RWPE1 (cell line): ENCODE measurements around the gene RBBP8NL.

Experiments used
- CTCF ChIA-PET: fragments of 350-600 bp; sonication (Branson Sonifier 250); formaldehyde crosslinking; extraction: SDS; loops from one replicate; lab custom pipeline; 2021; lab: Yijun Ruan, JAX
- POLR2A ChIA-PET: fragments of 400-600 bp; formaldehyde crosslinking; extraction: SDS; loops from one replicate; lab custom pipeline; 2020; ENCODE audit warnings: antibody characterized with exemption; ENCODE audit not compliant: low non-redundant PET; lab: Yijun Ruan, JAX
- DNase-seq: peaks from one replicate; pipeline ENCODE4 v3.0.0; 2012; ENCODE audit warnings: low spot score
- H3K27ac ChIP-seq: fragments of 450-650 bp; 2 replicates; pipeline ENCODE4 v1.5.1; 2017
- TF ChIP-seq, protein P1 (sequence below): fragments of 450-650 bp; conservative IDR thresholded peaks from 2 replicates; pipeline ENCODE4 v1.5.1; 2017; ENCODE audit warnings: low read depth, mild to moderate bottlenecking

RBBP8NL gene

DNA sequence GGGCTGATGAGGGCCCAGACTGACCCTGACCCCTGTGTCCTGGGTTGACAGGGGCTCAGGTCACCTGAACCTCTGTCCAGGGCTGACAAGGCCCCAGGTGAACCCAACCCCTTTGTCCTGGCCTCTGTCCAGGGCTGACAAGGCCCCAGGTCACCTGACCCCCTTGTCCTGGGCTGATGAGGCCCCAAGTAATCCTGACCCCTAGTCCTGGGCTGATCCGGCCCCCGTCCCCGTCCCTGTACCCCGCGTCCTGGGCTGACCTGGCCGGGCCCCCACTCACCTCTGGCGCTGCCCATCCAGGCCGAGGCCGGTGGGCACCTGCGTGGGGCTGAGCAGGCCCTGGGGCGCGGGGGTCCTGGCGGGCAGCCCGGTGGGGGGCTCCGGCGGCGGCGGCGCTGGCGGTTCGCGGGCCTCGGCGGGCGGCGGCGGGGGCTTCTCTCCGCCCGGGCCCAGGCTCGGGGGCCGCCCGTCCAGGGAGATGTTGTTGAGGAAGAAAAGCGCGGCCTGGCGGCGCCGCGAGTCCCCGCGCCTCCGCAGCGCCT is 20.6 kb downstream of the RBBP8NL start:
- peak overlapping the region; percentile 80 for H3K27ac ChIP-seq
- TF ChIP-seq, protein P1, sequence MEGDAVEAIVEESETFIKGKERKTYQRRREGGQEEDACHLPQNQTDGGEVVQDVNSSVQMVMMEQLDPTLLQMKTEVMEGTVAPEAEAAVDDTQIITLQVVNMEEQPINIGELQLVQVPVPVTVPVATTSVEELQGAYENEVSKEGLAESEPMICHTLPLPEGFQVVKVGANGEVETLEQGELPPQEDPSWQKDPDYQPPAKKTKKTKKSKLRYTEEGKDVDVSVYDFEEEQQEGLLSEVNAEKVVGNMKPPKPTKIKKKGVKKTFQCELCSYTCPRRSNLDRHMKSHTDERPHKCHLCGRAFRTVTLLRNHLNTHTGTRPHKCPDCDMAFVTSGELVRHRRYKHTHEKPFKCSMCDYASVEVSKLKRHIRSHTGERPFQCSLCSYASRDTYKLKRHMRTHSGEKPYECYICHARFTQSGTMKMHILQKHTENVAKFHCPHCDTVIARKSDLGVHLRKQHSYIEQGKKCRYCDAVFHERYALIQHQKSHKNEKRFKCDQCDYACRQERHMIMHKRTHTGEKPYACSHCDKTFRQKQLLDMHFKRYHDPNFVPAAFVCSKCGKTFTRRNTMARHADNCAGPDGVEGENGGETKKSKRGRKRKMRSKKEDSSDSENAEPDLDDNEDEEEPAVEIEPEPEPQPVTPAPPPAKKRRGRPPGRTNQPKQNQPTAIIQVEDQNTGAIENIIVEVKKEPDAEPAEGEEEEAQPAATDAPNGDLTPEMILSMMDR: no peak
- ChIA-PET CTCF (no interaction called here), POLR2A (no interaction called here)
- no peak for DNase-seq

DNA sequence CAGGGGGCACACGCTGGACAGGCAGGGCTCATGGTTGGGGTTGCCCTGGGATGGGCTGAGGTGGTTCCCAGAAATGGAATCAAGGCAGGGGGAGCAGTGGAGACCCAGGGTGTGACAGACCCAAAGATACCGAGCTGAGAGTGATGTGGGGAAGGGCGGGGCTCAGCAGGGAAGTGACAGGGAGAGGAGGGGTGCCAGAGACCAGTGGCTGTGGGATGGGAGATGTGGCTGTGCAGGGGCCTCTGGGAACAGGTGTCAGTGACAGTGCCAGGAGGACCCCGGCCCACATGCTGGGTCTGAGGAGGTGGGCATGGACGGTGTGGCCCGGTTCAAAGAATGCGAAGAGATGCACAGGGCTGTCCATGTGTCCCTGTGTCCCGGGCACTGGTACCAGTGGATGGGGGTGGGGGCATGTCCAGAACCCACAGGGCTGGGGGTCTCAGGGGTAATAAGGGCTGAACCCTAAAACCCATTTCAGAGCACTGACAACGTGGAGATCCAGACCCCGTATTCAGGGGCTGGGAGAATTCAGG is 21.3 kb downstream of the RBBP8NL start:
- peak overlapping the region; percentile 80 for H3K27ac ChIP-seq
- CTCF ChIA-PET: interaction anchor here (0.6 kb wide), 1 partner anchor 211 kb away, joined by 3 read pairs; no protein-coding TSS in a partner anchor
- no peak for DNase-seq
- POLR2A ChIA-PET: no interaction called here
- TF ChIP-seq, protein P1: no peak

DNA sequence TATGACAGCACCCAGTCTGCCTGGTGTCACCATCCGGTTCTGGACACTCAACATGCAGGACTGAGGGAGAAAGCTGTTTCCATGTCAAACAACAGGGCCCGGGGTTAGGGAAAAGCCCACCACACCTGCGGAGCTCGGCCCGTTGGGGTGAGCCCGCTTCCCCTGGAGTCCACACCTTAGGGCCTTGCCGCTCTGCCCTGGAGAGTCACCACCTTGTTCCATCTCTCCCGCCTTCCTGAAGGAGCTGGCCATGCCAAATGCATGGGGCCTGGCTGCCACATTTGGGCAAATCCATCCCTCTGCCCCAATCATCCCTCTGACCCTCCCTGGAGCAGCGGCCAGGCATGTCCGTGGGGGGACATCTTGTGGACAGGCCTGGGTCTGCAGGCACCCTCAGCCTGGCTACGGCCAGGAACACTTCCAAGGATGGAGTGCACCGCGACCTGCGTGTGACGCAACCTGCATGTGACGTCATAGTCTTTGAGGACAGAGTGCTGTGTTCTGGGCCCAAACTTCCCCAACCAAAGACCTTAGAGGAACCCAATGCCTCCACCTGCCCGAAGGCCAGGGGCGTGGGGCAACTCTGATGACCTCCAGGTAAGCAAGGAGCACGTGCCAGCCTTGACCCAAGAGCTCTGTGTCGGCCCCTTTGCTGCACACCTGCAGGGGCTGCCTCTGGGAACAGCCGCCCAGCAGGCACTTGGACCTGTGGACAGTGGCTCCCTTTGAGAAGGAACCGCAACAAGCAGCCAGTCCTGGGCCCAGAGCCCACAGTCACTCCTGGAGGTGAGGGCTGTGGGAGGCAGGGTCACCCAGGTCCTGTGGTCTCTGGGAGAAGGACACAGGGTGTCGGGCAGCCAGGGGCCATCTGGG is 22.0 kb downstream of the RBBP8NL start:
- POLR2A ChIA-PET: no interaction called here
- CTCF ChIA-PET: interaction anchor here (0.6 kb wide), 1 partner anchor 49 kb away, joined by 3 read pairs; no protein-coding TSS in a partner anchor
- DNase-seq: peak; percentile 73
- TF ChIP-seq, protein P1: peak; percentile 93
- peak overlapping the region; percentile 80 for H3K27ac ChIP-seq

DNA sequence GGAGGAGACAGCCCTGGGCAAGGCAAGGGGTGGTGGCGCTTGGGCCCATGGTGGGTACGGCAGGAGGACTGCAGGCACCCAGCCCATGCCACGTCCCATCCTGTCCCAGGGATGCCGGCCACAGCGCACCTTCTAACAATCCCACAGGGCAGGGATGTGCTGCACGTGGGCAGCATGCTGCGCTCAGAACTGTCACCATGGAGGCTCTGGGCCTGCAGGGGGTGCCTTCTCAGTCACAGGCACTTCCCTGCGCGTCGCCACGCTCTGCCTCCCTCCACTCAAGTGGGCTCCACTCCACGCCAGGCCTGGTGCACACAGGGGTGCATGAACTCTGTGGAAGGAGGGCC is 22.6 kb downstream of the RBBP8NL start:
- POLR2A ChIA-PET: no interaction called here
- peak overlapping the region; percentile 80 for H3K27ac ChIP-seq
- no peak for DNase-seq
- CTCF ChIA-PET: interaction anchor here (0.6 kb wide), 1 partner anchor 49 kb away, joined by 3 read pairs; no protein-coding TSS in a partner anchor
- TF ChIP-seq, protein P1: no peak

DNA sequence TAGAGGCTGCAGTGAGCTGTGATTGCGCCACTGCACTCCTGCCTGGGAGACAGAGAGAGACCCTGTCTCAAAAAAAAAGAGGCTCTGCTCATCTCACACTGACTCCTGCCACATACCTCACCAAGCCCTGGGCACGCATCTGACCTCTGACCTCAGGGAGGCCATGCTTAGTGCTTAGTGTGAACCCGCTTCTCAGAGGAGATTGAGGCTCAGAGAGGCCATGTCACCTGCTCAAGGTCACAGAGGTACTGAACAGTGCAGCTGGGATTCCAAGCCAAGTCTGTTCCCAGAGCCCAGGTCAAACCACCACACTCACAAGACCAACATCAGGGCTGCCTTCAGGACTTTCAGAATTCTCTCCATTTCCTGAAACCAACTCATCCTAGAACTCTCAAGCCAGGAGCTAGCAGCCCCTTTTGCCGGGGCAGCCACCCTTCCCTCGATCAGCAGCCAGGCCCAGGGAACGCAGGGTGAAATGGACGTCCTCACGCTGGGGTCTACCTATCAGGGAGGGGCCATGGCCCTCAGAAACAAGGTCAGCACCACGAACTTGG is 23.1 kb downstream of the RBBP8NL start:
- no peak for DNase-seq
- TF ChIP-seq, protein P1: no peak
- POLR2A ChIA-PET: no interaction called here
- H3K27ac ChIP-seq: peak overlapping the region; percentile 80
- CTCF ChIA-PET: interaction anchor here (0.7 kb wide), 1 partner anchor 1134 kb away, joined by 4 read pairs; no protein-coding TSS in a partner anchor

DNA sequence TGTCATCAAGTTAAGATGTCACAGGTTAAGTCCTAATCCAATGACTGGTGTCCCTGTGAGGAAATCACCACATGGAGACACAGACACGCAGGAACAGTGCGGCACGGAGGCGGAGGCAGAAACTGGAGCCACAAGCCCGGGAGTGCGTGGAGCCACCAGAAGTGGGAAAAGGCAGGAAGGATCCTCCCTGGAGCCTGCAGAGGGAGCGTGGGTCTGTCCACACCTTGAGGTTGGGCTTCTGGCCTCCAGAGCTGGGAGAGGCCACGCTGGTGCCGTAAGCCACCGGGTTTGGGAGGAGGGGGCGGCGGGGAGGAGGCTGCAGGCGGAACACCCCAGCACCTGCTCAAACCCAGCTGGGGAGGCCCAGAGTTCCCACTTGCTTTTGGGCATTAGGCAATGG is 24.0 kb downstream of the RBBP8NL start:
- ChIA-PET CTCF (interaction anchor here (0.5 to 0.7 kb wide), 3 partner anchors 54 to 1135 kb away, joined by 3 to 4 read pairs (median 3); no protein-coding TSS in a partner anchor), POLR2A (no interaction called here)
- TF ChIP-seq, protein P1: no peak
- no peak for DNase-seq
- H3K27ac ChIP-seq: peak overlapping the region; percentile 80
